HG02678 (cell line): ENCODE data around the gene SCAPER.
"Not testable (repeated sequence)": the region's sequence is repeated elsewhere in the genome, so short reads cannot be mapped to it uniquely, and the experiment has no call there.

Experiments used
- ATAC-seq: cut with Tn5 transposase; IDR thresholded peaks from one replicate; pipeline ENCODE4 v1.9.1; 2021; ENCODE audit warnings: mild to moderate bottlenecking, moderate library complexity; ENCODE audit not compliant: unreplicated experiment

Gene SCAPER

DNA sequence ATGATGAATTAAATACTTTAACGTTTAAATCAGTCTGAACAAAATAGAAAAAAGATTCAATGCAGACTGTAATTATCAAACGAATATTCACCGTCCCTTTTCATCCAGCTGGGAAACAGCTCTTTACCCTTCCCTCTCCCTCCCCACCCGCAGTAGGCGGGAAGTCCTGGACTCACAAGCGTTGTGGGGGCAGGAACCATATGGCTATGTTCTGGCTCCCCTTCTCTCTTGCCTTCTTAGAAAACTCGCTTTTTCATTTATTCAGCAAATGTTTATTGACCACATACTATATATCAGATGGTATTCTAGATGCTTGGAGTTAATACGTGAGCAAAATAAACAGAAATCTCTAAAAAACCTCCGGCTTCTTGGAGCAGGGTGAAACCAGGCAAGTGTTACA is 715 bp upstream of the SCAPER start:
- ATAC-seq: no peak

DNA sequence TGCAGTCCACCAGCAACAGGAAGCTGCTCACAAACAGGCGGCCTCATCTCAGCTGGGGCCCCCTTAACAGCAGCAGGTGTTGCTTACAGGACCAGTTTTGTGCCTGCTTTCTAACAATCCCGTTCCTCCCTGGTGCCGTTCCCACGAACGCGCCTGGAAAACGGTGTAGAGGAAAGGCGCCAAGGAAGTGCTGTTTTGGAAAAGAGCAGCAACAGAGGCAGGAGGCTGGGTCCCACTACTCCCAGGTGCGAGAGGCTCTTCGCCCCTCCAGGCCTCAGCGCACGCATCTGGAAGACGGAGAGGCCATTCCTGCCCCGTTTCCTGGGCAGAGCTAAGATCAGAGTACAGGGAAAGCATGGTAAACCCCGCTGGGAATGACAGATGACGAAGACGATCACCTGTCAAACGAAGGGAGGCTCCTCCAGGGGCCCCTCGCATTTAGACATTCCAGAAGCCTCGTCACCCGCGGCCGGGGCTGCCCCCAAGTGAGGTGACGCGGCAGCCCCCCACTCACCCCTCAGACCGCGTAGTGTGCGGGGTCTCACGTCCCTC is 603 bp downstream of the SCAPER start:
- ATAC-seq: no peak

DNA sequence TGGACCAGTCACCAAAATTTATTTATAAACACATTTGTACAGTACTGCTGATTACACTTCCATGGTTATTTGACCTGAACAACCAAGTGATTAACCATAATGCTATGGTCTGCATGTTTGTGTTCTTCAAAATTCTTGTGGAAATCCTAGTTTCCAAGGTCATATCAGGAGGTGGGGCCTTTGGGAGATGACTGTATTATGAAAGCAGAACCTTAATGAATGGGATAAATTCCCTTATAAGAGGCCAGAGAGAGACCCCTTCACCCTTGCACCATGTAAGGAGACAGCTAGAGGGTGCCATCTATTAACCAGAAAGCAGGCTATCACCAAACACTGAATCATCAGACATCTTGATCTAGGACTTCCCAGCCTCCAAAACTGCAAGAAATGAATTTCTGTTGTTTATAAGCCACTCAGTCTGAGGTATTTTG is 1.9 kb downstream of the SCAPER start:
- no peak for ATAC-seq

DNA sequence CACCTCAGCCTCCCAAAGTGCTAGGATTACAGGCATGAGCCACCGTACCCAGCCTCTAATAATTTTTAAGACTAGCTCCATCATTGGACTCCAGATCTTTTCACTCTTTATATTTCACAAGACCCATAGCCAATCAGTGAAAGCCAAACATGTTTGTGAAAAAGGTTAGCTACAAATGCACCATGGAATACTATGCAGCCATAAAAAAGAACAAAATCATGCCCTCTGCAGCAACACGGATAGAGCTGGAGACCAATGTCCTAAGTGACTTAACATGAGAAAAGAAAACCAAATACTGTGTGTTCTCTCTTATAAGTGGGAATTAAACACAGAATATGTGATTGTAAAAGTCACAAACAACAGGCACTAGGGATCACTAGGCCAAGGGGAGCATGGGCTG is 3.2 kb downstream of the SCAPER start:
- no peak for ATAC-seq

DNA sequence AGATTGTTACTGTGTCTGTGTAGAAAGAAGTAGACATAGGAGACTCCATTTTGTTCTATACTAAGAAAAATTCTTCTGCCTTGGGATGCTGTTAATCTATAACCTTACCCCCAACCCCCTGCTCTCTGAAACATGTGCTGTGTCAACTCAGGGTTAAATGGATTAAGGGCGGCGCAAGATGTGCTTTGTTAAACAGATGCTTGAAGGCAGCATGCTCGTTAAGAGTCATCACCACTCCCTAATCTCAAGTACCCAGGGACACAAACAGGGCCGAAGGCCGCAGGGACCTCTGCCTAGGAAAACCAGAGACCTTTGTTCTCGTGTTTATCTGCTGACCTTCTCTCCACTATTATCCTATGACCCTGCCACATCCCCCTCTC is 5.2 kb downstream of the SCAPER start:
- ATAC-seq: not testable (repeated sequence)

DNA sequence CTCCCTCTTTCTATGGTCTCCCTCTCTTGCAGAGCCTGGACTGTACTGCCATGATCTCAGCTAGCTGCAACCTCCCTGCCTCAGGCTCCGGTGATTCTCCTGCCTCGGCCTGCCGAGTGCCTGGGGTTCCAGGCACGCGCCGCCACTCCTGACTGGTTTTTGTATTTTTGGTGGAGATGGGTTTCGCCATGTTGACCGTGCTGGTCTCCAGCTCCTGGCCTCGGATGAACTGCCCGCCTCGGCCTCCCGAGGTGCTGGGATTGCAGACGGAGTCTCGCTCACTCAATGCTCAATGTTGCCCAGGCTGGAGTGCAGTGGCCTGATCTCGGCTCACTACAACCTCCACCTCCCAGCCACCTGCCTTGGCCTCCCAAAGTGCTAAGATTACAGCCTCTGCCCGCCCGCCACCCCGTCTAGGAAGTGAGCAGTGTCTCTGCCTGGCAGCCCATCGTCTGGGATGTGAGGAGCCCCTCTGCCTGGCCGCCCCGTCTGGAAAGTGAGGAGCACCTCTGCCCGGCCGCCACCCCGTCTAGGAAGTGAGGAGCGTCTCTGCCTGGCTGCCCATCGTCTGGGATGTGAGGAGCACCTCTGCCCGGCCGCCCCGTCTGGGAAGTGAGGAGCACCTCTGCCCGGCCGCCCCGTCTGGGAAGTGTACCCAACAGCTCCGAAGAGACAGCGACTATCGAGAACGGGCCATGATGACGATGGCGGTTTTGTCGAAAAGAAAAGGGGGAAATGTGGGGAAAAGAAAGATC is 5.8 kb downstream of the SCAPER start:
- ATAC-seq: not testable (repeated sequence)

DNA sequence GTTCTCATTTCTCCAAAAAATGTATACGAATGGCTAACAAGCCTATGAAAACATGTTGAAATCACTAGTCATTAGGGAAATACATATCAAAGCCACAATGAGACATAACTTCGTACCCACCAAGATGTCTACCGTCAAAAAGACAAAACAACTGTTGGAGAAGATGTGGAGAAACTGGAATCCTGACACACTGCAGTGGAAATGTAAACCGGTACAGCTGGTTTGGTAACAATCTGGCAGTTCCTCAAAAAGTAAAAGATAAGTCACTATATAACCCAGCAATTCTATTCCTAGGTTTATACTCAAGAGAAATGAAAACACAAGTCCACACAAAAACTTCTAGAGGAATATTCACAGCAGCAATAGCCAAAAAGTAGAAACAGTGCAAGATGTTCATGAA is 7.0 kb downstream of the SCAPER start:
- no peak for ATAC-seq

DNA sequence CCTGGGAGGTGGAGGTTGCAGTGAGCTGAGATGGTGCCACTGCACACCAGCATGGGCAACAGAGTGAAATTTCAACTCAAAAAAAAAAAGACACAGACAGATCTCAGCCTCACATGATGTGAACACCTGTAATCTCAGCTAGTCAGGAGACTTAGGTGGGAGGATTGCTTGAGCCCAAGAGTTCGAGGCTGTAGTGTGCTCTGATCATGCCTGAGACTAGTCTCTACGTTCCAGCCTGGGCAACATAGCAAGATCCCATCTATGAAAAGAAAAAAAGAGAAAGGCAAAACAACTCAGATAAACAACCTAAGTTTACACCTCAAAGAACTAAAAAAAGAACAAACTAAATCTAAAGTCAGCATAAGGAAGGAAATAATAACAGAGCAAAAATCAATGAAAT is 11.0 kb downstream of the SCAPER start:
- ATAC-seq: no peak

DNA sequence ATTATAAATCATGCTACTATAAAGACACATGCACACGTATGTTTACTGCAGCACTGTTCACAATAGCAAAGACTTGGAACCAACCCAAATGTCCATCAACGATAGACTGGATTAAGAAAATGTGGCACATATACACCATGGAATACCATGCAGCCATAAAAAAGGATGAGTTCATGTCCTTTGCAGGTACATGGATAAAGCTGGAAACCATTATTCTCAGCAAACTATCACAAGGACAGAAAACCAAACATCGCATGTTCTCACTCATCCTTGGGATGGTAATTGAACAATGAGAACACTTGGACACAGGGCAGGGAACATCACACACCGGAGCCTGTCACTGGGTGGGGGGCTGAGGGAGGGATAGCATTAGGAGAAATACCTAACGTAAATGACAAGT is 12.3 kb downstream of the SCAPER start:
- ATAC-seq: not testable (repeated sequence)

DNA sequence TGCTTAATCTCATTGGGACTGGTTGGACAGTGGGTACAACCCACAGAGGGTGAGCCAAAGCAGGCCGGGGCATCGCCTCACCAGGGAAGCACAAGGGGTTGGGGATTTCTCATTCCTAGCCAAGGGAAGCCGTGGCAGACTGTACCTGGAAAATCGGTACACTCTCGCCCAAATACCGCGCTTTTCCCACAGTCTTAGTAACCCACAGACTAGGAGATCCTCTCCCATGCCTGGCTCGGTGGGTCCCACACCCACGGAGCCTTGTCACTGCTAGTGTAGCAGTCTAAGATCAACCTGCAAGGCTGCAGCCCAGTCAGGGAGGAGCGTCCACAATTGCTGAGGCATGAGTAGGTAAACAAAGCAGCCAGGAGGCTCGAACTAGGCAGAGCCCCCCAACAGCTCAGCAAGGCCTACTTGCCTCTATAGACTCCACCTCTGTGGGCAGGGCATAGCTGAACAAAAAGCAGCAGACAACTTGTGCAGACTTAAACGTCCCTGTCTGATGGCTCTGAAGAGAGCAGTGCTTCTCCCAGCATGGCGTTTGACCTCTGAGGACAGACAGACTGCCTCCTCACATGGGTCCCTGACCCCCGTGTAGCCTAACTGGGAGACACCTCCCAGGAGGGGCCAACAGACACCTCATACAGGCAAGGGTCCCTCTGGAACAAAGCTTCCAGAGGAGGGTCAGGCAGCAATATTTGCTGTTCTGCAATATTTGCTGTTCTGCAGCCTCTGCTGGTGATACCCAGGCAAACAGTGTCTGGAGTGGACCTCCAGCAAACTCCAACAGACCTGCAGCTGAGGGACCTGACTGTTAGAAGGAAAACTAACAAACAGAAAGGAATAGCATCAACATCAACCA is 17.6 kb downstream of the SCAPER start:
- ATAC-seq: not testable (repeated sequence)

DNA sequence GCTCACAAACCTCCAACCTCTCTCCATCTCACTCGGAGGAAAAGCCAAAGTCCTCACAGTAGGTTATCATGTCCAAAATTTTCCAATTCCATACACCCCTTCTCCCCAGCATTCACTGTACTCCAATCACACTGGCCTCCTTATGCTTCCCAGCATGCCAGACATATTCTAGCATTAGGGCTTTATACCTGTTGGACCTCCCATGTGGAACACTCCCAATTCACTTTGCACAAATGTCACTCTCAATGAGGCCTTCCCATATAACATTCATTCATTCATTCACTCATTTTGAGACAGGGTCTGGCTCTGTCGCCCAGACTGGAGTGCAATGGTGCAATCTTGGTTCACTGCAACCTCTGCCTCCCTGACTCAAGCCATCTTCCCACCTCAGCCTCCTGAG is 19.9 kb downstream of the SCAPER start:
- ATAC-seq: no peak

DNA sequence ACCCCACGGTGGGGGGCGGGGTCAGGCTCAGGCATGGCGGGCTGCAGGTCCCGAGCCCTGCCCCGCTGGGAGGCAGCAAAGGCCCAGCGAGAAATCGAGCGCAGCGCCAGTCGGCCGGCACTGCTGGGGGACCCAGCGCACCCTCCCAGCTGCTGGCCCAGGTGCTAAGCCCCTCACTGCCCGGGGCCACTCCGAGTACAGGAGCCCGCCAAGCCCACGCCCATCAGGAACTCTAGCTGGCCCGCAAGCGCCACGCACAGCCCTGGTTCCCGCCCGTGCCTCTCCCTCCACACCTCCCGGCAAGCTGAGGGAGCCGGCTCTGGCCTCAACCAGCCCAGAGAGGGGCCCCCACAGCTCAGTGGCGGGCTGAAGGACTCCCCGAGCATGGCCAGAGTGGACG is 29.2 kb downstream of the SCAPER start:
- ATAC-seq: no peak

DNA sequence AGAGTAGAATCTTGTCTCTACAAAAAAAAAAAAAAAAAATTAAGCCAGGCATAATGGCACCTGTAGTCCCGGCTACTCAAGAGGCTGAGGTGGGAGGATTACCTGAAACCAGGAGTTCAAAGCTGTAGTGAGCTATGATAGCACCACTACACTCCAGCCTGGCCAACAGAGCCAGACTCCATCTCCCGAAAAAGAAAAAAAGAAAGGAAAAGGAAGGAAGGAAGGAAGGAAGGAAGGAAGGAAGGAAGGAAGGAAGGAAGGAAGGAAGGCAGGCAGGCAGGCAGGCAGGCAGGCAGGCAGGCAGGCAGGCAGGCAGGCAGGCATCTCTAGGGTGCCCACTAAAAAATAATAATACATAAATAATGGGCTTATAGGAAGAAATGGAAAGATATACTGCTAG is 32.1 kb downstream of the SCAPER start:
- ATAC-seq: not testable (repeated sequence)

DNA sequence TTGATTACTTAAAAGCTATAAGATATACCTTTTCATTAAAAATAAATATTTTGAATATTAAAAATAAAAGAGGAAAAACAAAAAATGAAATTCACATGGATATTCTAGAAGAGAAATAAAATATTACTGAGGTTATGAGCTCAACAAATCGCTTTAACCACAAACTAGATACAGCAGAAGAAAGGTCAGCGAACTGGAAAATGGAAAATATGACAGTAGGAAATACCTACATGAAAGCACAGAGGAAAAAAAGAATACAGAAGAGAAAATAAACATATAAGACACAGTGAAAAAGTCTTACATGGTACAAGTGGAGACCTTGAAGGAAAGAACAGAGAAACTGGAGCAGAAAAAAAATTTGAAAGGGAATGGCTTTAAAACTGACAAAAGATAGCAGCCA is 33.2 kb downstream of the SCAPER start:
- no peak for ATAC-seq

DNA sequence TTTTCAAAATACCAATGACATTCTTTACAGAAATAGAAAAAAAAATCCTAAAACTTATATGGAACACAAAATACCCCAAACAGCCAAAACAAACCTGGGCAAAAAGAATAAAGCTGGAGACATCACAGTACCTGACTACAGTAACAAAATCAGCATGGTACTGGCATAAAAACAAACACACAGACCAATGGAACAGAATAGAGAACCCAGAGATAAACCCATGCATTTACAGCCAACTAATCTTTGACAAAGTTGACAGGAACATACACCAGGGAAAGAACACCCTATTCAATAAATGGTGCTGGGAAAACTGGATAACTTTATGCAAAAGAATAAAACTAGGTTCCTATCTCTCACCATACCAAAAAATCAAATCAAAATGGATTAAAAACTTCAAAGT is 36.4 kb downstream of the SCAPER start:
- ATAC-seq: no peak

DNA sequence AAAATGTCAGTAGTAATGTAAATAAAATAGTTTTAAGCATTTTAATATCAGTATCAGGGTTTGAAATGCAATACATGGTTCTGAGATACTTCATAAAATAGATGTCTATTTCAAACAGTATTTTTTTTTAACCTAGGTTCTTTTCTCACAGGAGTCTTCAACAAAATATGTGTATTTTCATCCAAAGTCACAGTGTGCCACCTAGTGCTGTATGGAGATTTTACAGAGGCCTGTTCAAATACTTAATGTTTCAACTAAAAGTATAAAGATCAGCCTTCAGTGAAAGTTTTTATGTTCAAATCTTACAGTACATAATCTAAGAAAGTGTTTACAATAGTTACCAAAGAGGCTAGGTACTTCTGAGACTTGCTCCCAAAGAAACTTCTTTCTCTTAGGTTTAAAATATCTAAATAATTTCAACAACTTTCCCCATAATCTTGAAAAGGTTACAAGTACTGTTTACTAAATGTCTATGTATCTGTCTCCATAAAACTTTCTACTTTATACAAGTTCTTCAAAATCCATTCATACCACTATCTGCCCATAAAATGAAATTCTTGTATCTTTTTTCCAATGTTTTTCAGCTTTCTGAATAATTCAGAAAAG is 38.3 kb downstream of the SCAPER start:
- ATAC-seq: no peak

DNA sequence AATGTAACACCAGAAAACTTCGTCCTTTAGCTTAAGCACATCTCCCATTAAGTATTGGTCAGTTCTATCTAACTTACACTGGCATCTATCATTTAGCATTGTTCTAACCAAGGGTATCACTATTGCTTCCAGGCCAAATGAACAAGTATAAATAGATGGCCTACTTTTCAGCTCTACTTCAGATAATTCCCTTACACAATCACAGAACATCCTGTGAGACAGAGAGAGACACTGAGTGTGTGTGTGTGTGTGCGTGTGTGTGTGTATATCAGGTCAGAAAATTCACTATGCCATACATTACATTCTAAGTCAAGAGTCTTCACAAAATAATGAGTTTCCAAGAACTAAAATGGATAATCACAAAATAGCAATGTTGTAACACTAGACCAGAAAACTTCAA is 39.1 kb downstream of the SCAPER start:
- no peak for ATAC-seq

DNA sequence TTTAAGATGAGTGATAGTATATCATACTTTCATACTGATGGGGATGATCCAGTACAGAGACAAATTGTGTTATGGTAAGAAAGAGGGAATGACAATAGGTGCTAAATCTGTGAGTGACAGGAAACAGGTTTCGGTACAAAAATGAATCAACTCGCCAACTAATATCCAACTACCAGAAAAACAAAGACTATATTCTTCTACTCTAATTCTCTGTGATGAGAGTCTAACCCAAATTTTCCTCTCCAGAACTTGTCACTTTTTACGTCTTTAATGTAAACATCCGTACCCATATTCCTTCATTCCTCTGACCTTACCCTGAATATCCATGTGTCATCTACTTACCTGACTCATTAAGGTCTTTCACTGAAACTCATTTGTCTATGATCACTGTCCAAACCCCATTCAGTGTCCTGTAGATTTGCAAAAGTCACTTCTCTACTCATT is 39.6 kb downstream of the SCAPER start:
- ATAC-seq: no peak

DNA sequence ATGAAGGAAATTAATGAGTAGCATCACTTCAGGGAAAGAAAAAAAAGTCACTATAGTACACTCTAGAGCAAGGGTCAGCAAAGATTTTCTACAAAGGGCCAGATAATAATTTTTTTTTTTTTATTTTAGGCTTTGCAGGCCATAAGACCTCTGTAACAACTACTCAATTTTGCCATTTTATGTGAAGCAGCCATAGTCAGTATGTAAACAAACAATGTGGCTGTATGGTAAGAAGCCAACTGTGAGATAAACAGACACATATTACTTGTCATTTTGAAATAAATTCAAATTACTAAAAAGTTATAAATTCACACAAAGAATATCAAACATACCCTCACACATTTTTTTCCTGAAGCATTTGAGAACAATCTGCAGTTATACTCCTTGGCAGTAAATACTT is 40.6 kb downstream of the SCAPER start:
- no peak for ATAC-seq

DNA sequence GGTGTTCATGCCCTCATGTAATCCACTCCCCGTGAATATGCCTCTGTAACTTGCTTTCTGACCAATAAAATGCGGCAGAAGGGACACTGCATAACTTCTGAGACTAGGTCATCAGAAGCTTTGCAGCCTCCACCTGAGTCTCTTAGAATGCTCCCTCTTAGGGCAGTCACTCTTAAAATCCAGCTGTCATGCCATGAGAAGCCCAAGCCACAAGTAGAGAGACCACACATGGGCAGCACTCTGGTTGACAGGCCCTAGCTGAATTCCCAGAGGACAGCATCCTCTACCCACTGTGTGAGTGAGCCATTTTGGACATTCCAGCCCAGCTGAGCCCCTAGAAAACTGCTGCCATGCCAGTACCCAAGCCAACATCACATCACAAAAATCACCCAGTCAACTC is 41.4 kb downstream of the SCAPER start:
- no peak for ATAC-seq

DNA sequence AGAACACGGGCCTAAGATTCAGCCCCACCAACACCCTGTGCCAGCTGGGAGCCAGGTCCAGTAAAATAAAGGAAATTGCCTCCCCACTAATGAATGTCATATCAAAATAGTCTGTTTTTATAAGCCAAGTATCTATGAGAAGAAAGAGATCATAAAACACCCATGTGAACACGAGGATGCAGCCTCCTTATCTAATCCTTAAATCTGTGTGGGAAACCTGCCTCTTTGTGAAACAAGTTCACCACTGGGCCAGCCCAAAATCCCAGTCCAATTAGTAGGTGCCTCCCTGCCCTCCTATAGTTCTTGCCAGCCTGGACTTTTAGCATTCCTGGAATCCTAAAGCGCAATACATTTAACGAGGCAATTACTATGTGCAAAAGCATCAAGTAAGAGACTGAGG is 42.0 kb downstream of the SCAPER start:
- ATAC-seq: no peak
